ENCODE results near the gene TMEM120A.

DNA sequence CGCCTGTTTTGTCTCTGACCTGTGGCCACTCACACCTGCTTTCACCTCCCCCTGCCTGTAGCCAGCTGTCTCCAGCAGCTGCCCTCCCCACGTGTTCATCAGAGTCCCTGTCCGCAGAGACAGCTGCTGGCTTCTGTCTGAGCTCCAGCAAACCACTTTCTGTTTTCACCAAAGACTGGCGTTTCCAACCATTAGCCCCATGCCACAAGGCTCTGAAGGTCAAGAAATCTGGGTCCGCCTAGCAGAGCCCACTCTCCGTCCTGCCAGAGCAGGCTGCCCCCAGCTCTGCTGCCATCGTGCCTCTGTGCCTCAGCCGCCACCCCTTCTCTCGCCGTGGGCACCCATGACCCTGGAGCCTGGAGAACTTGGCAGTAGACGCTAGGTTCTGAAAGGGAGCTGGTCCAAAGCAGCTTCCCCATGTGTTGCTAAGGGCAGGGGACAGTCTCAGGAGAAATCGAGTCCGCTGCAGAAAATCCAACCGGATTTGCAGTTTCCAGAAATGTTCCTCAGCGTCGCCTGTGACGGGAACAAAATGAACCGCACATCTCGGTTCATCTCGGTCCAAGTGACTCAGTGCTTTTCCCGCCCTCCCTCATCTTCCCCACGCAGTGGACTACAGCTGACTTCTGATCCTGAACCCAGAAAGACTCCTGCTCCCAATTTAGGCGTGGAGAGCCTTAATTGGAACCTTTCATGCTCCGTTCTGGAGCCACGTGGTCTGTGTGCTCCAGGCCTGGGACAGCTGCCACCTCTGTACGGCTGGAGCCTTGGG is 28.0 kb downstream of the TMEM120A start:
- TF ChIP-seq, protein P1, sequence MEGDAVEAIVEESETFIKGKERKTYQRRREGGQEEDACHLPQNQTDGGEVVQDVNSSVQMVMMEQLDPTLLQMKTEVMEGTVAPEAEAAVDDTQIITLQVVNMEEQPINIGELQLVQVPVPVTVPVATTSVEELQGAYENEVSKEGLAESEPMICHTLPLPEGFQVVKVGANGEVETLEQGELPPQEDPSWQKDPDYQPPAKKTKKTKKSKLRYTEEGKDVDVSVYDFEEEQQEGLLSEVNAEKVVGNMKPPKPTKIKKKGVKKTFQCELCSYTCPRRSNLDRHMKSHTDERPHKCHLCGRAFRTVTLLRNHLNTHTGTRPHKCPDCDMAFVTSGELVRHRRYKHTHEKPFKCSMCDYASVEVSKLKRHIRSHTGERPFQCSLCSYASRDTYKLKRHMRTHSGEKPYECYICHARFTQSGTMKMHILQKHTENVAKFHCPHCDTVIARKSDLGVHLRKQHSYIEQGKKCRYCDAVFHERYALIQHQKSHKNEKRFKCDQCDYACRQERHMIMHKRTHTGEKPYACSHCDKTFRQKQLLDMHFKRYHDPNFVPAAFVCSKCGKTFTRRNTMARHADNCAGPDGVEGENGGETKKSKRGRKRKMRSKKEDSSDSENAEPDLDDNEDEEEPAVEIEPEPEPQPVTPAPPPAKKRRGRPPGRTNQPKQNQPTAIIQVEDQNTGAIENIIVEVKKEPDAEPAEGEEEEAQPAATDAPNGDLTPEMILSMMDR (IDR thresholded peaks at IDR 0.05; ENCODE audit: low read length): no peak
- TF ChIP-seq EZH2phosphoT487 (IDR thresholded peaks at IDR 0.05; ENCODE audit: low read length) (no peak), EZH2 (optimal IDR thresholded peaks at IDR 0.05; ENCODE audit: low read depth, low read length) (no peak)

All from MM.1S (cell line).